ENCODE data around the gene RANBP6. TPM values are rescaled to one million over a fixed set of nuclear protein-coding genes. Genes with fewer than 3 reads are reported as not detected.
"Not testable (repeated sequence)": the region's sequence is repeated elsewhere in the genome, so short reads cannot be mapped to it uniquely, and the experiment has no call there.

The RANBP6 gene
- total RNA-seq, 1 experiment from 2014 or later, result 21.0 TPM

GRCh38 chr9:6024035-6024554 lies 8.7 kb upstream of the RANBP6 start:
- Histone ChIP-seq H4K20me1 (ENCODE audit: insufficient read depth, low read depth, low read length) (no peaks in the 10 kb centered on the region), H2AFZ (ENCODE audit: low read length) (peak overlapping the region; percentile 88), H3K4me3 (ENCODE audit: low read length) (no peak overlapping the region), H3K9me2 (replicated peaks; ENCODE audit: insufficient read depth, low read length) (no peaks in the 10 kb centered on the region), H3K27ac (ENCODE audit: low read length) (no peak overlapping the region), H3K4me2 (ENCODE audit: low read depth, low read length, poor library complexity, severe bottlenecking) (peak overlapping the region; percentile 33), H3K4me1 (ENCODE audit: low read length) (peaks cover 8% of the 10 kb centered on the region; the same call in 1 of the 2 replicates), H3K9ac (ENCODE audit: low read length) (no peak overlapping the region), H3K9me3 (ENCODE audit: low read length) (no peaks in the 10 kb centered on the region), H3K36me3 (ENCODE audit: insufficient read depth, low read length) (no peaks in the 10 kb centered on the region), H3K79me2 (ENCODE audit: low read length) (no peaks in the 10 kb centered on the region), H3K27me3 (ENCODE audit: low read length) (no peaks in the 10 kb centered on the region)
- peak; percentile 79 for DNase-seq

GRCh38 chr9:6016975-6017374 lies 1.6 kb upstream of the RANBP6 start:
- H3K9me3 ChIP-seq (ENCODE audit: low read length); H3K4me3 ChIP-seq (ENCODE audit: low read length); H3K9me2 ChIP-seq (replicated peaks; ENCODE audit: insufficient read depth, low read length); H3K27me3 ChIP-seq (ENCODE audit: low read length); H2AFZ ChIP-seq (ENCODE audit: low read length); H3K27ac ChIP-seq (ENCODE audit: low read length); DNase-seq; H3K4me2 ChIP-seq (ENCODE audit: low read depth, low read length, poor library complexity, severe bottlenecking); H3K9ac ChIP-seq (ENCODE audit: low read length): not testable (repeated sequence)
- Histone ChIP-seq H3K79me2 (ENCODE audit: low read length) (peaks cover 34% of the 10 kb centered on the region), H3K36me3 (ENCODE audit: insufficient read depth, low read length) (peaks cover 14% of the 10 kb centered on the region), H3K4me1 (ENCODE audit: low read length) (peaks cover 30% of the 10 kb centered on the region), H4K20me1 (ENCODE audit: insufficient read depth, low read depth, low read length) (peaks cover 13% of the 10 kb centered on the region; the same call in 1 of the 2 replicates)

GRCh38 chr9:6014670-6015270 lies 654 bp downstream of the RANBP6 start:
- DNase-seq, result no peak
- no peaks in the 10 kb centered on the region for H3K9me2 ChIP-seq (replicated peaks; ENCODE audit: insufficient read depth, low read length)
- peaks cover 46% of the 10 kb centered on the region for H3K4me1 ChIP-seq (ENCODE audit: low read length)
- H3K9me3 ChIP-seq (ENCODE audit: low read length), result no peaks in the 10 kb centered on the region
- H3K9ac ChIP-seq (ENCODE audit: low read length), result peak overlapping the region; percentile 81
- no peaks in the 10 kb centered on the region for H3K27me3 ChIP-seq (ENCODE audit: low read length)
- peaks cover 21% of the 10 kb centered on the region for H3K36me3 ChIP-seq (ENCODE audit: insufficient read depth, low read length)
- H3K79me2 ChIP-seq (ENCODE audit: low read length), result peaks cover 57% of the 10 kb centered on the region
- H3K4me3 ChIP-seq (ENCODE audit: low read length), result peak overlapping the region; percentile 86
- peaks cover 13% of the 10 kb centered on the region; the same call in 1 of the 2 replicates for H4K20me1 ChIP-seq (ENCODE audit: insufficient read depth, low read depth, low read length)
- peak overlapping the region; percentile 71 for H3K4me2 ChIP-seq (ENCODE audit: low read depth, low read length, poor library complexity, severe bottlenecking)
- no peak overlapping the region for H2AFZ ChIP-seq (ENCODE audit: low read length)
- no peak overlapping the region for H3K27ac ChIP-seq (ENCODE audit: low read length)

- H4K20me1 ChIP-seq (ENCODE audit: insufficient read depth, low read depth, low read length), result peaks cover 9% of the 10 kb centered on the region; the same call in 1 of the 2 replicates
- peak overlapping the region; percentile 88 for H3K9ac ChIP-seq (ENCODE audit: low read length)
- peaks cover 20% of the 10 kb centered on the region for H3K36me3 ChIP-seq (ENCODE audit: insufficient read depth, low read length)
- DNase-seq, result peak; percentile 99
- peak overlapping the region; percentile 96 for H3K4me2 ChIP-seq (ENCODE audit: low read depth, low read length, poor library complexity, severe bottlenecking)
- H3K9me3 ChIP-seq (ENCODE audit: low read length), result no peaks in the 10 kb centered on the region
- H3K4me1 ChIP-seq (ENCODE audit: low read length), result peaks cover 66% of the 10 kb centered on the region
- peaks cover 79% of the 10 kb centered on the region for H3K79me2 ChIP-seq (ENCODE audit: low read length)
- no peaks in the 10 kb centered on the region for H3K27me3 ChIP-seq (ENCODE audit: low read length)
- peak overlapping the region; percentile 96 for H3K4me3 ChIP-seq (ENCODE audit: low read length)
- H3K9me2 ChIP-seq (replicated peaks; ENCODE audit: insufficient read depth, low read length), result no peaks in the 10 kb centered on the region
- peak overlapping the region; percentile 92 for H3K27ac ChIP-seq (ENCODE audit: low read length)
- no peak overlapping the region; the same call in 1 of the 2 replicates for H2AFZ ChIP-seq (ENCODE audit: low read length)
These were observed 7.0 kb downstream of the RANBP6 start for GRCh38 chr9:6008169-6008979.

- Histone ChIP-seq H3K9me3 (ENCODE audit: low read length) (no peaks in the 10 kb centered on the region), H3K9ac (ENCODE audit: low read length) (peak overlapping the region; percentile 88), H3K27me3 (ENCODE audit: low read length) (no peaks in the 10 kb centered on the region), H4K20me1 (ENCODE audit: insufficient read depth, low read depth, low read length) (peaks cover 9% of the 10 kb centered on the region; the same call in 1 of the 2 replicates), H3K36me3 (ENCODE audit: insufficient read depth, low read length) (peaks cover 15% of the 10 kb centered on the region; the same call in 1 of the 2 replicates), H3K4me3 (ENCODE audit: low read length) (peak overlapping the region; percentile 96), H3K27ac (ENCODE audit: low read length) (peak overlapping the region; percentile 76), H2AFZ (ENCODE audit: low read length) (peak overlapping the region; percentile 19; the same call in 1 of the 2 replicates), H3K4me1 (ENCODE audit: low read length) (peaks cover 61% of the 10 kb centered on the region), H3K9me2 (replicated peaks; ENCODE audit: insufficient read depth, low read length) (no peaks in the 10 kb centered on the region), H3K79me2 (ENCODE audit: low read length) (peaks cover 79% of the 10 kb centered on the region), H3K4me2 (ENCODE audit: low read depth, low read length, poor library complexity, severe bottlenecking) (peak overlapping the region; percentile 96)
- DNase-seq, result peak; percentile 90
These were observed 7.7 kb downstream of the RANBP6 start for GRCh38 chr9:6007770-6008168.

- peaks cover 79% of the 10 kb centered on the region for H3K79me2 ChIP-seq (ENCODE audit: low read length)
- H3K9me2 ChIP-seq (replicated peaks; ENCODE audit: insufficient read depth, low read length), result no peaks in the 10 kb centered on the region
- H2AFZ ChIP-seq (ENCODE audit: low read length), result peak overlapping the region; percentile 19; the same call in 1 of the 2 replicates
- peak; percentile 98 for DNase-seq
- peaks cover 59% of the 10 kb centered on the region for H3K4me1 ChIP-seq (ENCODE audit: low read length)
- H3K4me3 ChIP-seq (ENCODE audit: low read length), result peak overlapping the region; percentile 96
- H3K27ac ChIP-seq (ENCODE audit: low read length), result peak overlapping the region; percentile 76
- peak overlapping the region; percentile 88 for H3K9ac ChIP-seq (ENCODE audit: low read length)
- peaks cover 9% of the 10 kb centered on the region; the same call in 1 of the 2 replicates for H4K20me1 ChIP-seq (ENCODE audit: insufficient read depth, low read depth, low read length)
- peaks cover 15% of the 10 kb centered on the region; the same call in 1 of the 2 replicates for H3K36me3 ChIP-seq (ENCODE audit: insufficient read depth, low read length)
- H3K4me2 ChIP-seq (ENCODE audit: low read depth, low read length, poor library complexity, severe bottlenecking), result peak overlapping the region; percentile 96
- no peaks in the 10 kb centered on the region for H3K9me3 ChIP-seq (ENCODE audit: low read length)
- no peaks in the 10 kb centered on the region for H3K27me3 ChIP-seq (ENCODE audit: low read length)
These were observed 8.2 kb downstream of the RANBP6 start for GRCh38 chr9:6007058-6007769.

GRCh38 chr9:6006749-6007057 lies 8.7 kb downstream of the RANBP6 start:
- peak overlapping the region; percentile 96 for H3K4me3 ChIP-seq (ENCODE audit: low read length)
- H3K27me3 ChIP-seq (ENCODE audit: low read length), result no peaks in the 10 kb centered on the region
- peaks cover 79% of the 10 kb centered on the region for H3K79me2 ChIP-seq (ENCODE audit: low read length)
- peaks cover 9% of the 10 kb centered on the region; the same call in 1 of the 2 replicates for H4K20me1 ChIP-seq (ENCODE audit: insufficient read depth, low read depth, low read length)
- H3K4me2 ChIP-seq (ENCODE audit: low read depth, low read length, poor library complexity, severe bottlenecking), result peak overlapping the region; percentile 96
- no peak for DNase-seq
- no peak overlapping the region for H2AFZ ChIP-seq (ENCODE audit: low read length)
- H3K27ac ChIP-seq (ENCODE audit: low read length), result no peak overlapping the region; the same call in 1 of the 2 replicates
- peaks cover 15% of the 10 kb centered on the region; the same call in 1 of the 2 replicates for H3K36me3 ChIP-seq (ENCODE audit: insufficient read depth, low read length)
- H3K9ac ChIP-seq (ENCODE audit: low read length), result peak overlapping the region; percentile 64
- peaks cover 60% of the 10 kb centered on the region for H3K4me1 ChIP-seq (ENCODE audit: low read length)
- H3K9me2 ChIP-seq (replicated peaks; ENCODE audit: insufficient read depth, low read length), result no peaks in the 10 kb centered on the region
- no peaks in the 10 kb centered on the region for H3K9me3 ChIP-seq (ENCODE audit: low read length)

Measured in Karpas-422 (cell line).